PC-9 (cell line): ENCODE measurements around the gene TMEM126A. TPM values are rescaled to one million over a fixed set of nuclear protein-coding genes. Genes with fewer than 3 reads are reported as not detected.
A peak's percentile ranks its signal among the peaks of the same experiment; 100 is the strongest.

Experiments used
- BruUV-seq: library from RNA; stranded (reverse); fragments of 400-500 nt; replicated peaks from 2 replicates; lab custom pipeline; 2021; lab: Mats Ljungman, UMichigan
- CTCF ChIA-PET: fragments of 300-600 bp; sonication (Branson Sonifier 250); formaldehyde crosslinking; loops from one replicate; lab custom pipeline; 2022; ENCODE audit warnings: antibody characterized with exemption; lab: Charles Lee
- POLR2A ChIA-PET: fragments of 300-600 bp; sonication (Branson Sonifier 250); formaldehyde crosslinking; loops from one replicate; lab custom pipeline; 2022; ENCODE audit warnings: antibody characterized with exemption; ENCODE audit not compliant: unreplicated experiment; lab: Charles Lee
- DNase-seq, 2 experiments: peaks; one replicate each; pipeline versions ENCODE4 v3.0.0 to v3.0.0-alpha.2; 2015 to 2022; ENCODE audit warnings: mixed read lengths in 1 of 2
- H2AFZ ChIP-seq: fragments of 200-600 bp; sonication (generic); 2 replicates; pipeline ENCODE4 v1.8.1; 2017; ENCODE audit warnings: antibody characterized with exemption
- H3F3A ChIP-seq: fragments of 200-600 bp; sonication (generic); 2 replicates; pipeline ENCODE4 v1.8.1; 2017; ENCODE audit warnings: antibody characterized with exemption, mild to moderate bottlenecking, low read depth; ENCODE audit not compliant: insufficient read depth
- H3K27ac ChIP-seq: fragments of 200-600 bp; sonication (generic); 2 replicates; pipeline ENCODE4 v1.6.1; 2016; ENCODE audit warnings: mixed run types
- H3K27me3 ChIP-seq: fragments of 200-600 bp; sonication (generic); 2 replicates; pipeline ENCODE4 v1.6.1; 2016; ENCODE audit warnings: low read depth, mixed run types; ENCODE audit not compliant: insufficient read depth
- H3K36me3 ChIP-seq: fragments of 200-600 bp; sonication (generic); 2 replicates; pipeline ENCODE4 v1.6.1; 2016; ENCODE audit warnings: low read depth, mixed run types
- H3K4me1 ChIP-seq: fragments of 200-600 bp; sonication (generic); replicated peaks from 2 replicates; pipeline ENCODE4 v1.6.1; 2016; ENCODE audit warnings: mixed run types; ENCODE audit not compliant: insufficient read depth
- H3K4me2 ChIP-seq: fragments of 200-600 bp; sonication (generic); 2 replicates; pipeline ENCODE4 v1.6.1; 2017; ENCODE audit warnings: mixed run types
- H3K4me3 ChIP-seq: fragments of 200-600 bp; sonication (generic); 2 replicates; pipeline ENCODE4 v1.6.1; 2016; ENCODE audit warnings: mixed run types
- H3K79me2 ChIP-seq: fragments of 200-600 bp; sonication (generic); 2 replicates; pipeline ENCODE4 v1.6.1; 2017; ENCODE audit warnings: low read depth, mixed run types
- H3K9me2 ChIP-seq: fragments of 200-600 bp; sonication (generic); 2 replicates; pipeline ENCODE4 v1.8.1; 2017; ENCODE audit warnings: mild to moderate bottlenecking; ENCODE audit not compliant: insufficient read depth
- H3K9me3 ChIP-seq: fragments of 200-600 bp; sonication (generic); 2 replicates; pipeline ENCODE4 v1.8.1; 2016; ENCODE audit warnings: low read depth; ENCODE audit not compliant: insufficient read depth
- H4K20me1 ChIP-seq: fragments of 200-600 bp; sonication (generic); 2 replicates; pipeline ENCODE4 v1.8.1; 2017; ENCODE audit not compliant: insufficient read depth
- EZH2 ChIP-seq: fragments of 200-600 bp; sonication (generic); IDR thresholded peaks from 2 replicates; pipeline ENCODE4 v1.8.0; 2017; ENCODE audit warnings: antibody characterized with exemption, low read depth
- intact Hi-C: fragments of 100-400 bp; cut with micrococcal nuclease; formaldehyde crosslinking; loops from one replicate; pipeline ENCODE4 v1.10.0; 2022; ENCODE audit not compliant: unreplicated experiment
- total RNA-seq: library from RNA; stranded (reverse); gene quantifications from 2 replicates; pipeline ENCODE4 v1.2.3, GENCODE V29; 2021
- TF ChIP-seq, protein P1 (sequence below): fragments of 200-600 bp; sonication (generic); conservative IDR thresholded peaks from 2 replicates; pipeline ENCODE4 v1.6.1; 2017; ENCODE audit warnings: mixed run types, antibody characterized with exemption, mild to moderate bottlenecking, moderate library complexity

TMEM126A gene
- total RNA-seq, 1 experiment from 2014 or later: 26.3 TPM

DNA sequence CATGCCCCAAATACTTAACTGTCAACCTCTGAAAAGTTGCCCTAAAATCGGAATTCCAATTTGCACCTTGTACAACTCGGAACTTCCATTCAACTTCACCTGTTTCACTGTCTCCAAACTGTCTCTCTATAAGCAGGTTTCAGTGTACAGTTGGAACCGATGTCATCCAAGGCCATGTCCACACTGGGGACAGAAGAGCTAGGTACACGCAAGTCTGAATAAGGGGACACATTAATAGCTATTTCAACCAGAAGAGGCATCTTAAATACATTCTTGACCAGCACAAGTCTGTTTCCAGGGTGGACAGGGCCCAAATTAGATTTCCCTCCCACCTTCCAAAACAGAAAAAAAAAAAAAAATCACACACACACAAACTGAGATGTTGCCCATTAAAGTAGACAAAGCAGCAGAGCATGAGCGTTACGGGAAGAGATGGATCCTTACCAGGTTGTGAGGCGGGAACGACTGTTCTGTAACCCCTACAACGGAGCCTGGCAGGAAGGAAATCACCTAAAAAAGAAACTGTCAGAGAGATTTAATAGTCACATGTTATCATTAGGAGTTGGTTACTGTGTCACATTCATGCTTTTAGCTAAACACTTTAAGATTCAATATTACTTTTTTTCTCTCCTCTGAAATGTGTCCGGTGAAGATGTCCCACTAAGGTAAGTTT, 15.4 kb downstream of the TMEM126A start:
- ChIA-PET POLR2A (interaction anchor here (0.6 kb wide), 1 partner anchor 740 kb away, joined by 4 read pairs; no protein-coding TSS in a partner anchor), CTCF (interaction anchor here (0.5 kb wide), 1 partner anchor 627 kb away, joined by 7 read pairs; no protein-coding TSS in a partner anchor)
- Histone ChIP-seq H3K27me3 (no peaks in the 10 kb centered on the region), H3K9me3 (no peaks in the 10 kb centered on the region), H3K4me2 (peak overlapping the region; percentile 98), H4K20me1 (peaks cover 57% of the 10 kb centered on the region), H3K79me2 (peaks cover 67% of the 10 kb centered on the region), H3K4me1 (peaks cover 48% of the 10 kb centered on the region), H3F3A (peaks cover 26% of the 10 kb centered on the region), H3K27ac (peak overlapping the region; percentile 93), H3K4me3 (peak overlapping the region; percentile 98), H2AFZ (no peak overlapping the region), H3K36me3 (peaks cover 54% of the 10 kb centered on the region), H3K9me2 (no peaks in the 10 kb centered on the region)
- TF ChIP-seq, protein P1, sequence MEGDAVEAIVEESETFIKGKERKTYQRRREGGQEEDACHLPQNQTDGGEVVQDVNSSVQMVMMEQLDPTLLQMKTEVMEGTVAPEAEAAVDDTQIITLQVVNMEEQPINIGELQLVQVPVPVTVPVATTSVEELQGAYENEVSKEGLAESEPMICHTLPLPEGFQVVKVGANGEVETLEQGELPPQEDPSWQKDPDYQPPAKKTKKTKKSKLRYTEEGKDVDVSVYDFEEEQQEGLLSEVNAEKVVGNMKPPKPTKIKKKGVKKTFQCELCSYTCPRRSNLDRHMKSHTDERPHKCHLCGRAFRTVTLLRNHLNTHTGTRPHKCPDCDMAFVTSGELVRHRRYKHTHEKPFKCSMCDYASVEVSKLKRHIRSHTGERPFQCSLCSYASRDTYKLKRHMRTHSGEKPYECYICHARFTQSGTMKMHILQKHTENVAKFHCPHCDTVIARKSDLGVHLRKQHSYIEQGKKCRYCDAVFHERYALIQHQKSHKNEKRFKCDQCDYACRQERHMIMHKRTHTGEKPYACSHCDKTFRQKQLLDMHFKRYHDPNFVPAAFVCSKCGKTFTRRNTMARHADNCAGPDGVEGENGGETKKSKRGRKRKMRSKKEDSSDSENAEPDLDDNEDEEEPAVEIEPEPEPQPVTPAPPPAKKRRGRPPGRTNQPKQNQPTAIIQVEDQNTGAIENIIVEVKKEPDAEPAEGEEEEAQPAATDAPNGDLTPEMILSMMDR: no peak
- TF ChIP-seq EZH2: no peak
- DNase-seq: peak in 1 of 2 experiments; percentile 33
- intact Hi-C loops: loop anchor here (5.0 to 10.0 kb wide), 3 partner anchors 182 to 1759 kb away; partner anchors contain the start of gene EED
- TSS peak; percentile 46 for BruUV-seq

DNA sequence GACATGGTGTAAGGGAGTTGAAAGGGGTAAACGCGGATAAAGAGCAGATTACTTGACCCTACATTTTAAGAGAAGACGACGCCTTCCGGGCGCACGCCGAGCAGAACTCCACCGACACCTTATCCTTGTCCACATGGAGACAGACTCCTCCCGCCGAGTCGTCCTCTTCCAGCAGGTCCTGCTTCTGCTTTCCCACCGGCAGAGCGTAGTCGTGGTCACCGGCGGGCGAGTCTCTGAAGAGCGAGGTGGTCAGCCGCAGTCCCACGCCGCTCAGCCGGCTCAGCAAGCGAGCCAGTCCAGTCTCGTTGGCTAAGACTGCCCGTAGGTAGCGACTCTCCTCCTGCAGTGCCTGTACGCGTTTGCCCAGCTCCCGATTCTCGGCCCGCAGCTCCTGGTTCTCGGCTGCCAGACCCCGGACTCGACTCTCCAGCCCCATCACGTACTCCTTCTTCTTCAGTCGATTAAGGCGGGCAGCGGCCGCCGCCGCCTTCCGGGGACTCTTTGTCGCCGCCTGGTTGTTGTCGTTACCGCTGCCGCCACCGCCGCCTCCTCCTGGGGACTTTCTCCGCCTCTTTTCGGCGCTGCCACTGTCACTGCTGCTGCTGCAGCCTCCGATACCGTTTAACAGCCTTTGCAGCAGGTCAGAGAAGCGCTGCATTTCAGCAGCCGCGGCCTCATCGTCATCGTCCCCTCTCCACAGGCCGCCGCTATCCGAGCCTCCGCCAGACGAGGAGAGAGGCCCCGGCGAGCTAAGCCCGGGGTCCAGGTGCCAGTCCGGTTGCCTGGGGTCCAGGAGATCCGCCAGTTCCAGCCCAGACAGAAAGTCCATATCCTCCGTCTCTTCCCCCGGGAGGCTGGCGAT, 16.2 kb downstream of the TMEM126A start:
- Histone ChIP-seq H3K36me3 (peaks cover 46% of the 10 kb centered on the region), H3K9me2 (no peaks in the 10 kb centered on the region), H3K27me3 (no peaks in the 10 kb centered on the region), H3K9me3 (no peaks in the 10 kb centered on the region), H3K79me2 (peaks cover 59% of the 10 kb centered on the region), H3K4me3 (peak overlapping the region; percentile 98), H3K4me1 (peaks cover 43% of the 10 kb centered on the region), H3F3A (peaks cover 18% of the 10 kb centered on the region), H3K4me2 (peak overlapping the region; percentile 98), H4K20me1 (peaks cover 49% of the 10 kb centered on the region), H2AFZ (peak overlapping the region; percentile 78), H3K27ac (peak overlapping the region; percentile 93)
- BruUV-seq: no TSS peak
- no peak for TF ChIP-seq EZH2
- TF ChIP-seq, protein P1: peak; percentile 62
- DNase-seq: peak; percentile 70 to 72
- CTCF ChIA-PET: interaction anchor here (0.5 kb wide), 1 partner anchor 626 kb away, joined by 7 read pairs; no protein-coding TSS in a partner anchor
- POLR2A ChIA-PET: no interaction called here
- intact Hi-C loops: loop anchor here (2.0 to 10.0 kb wide), 5 partner anchors 15 to 1758 kb away; partner anchors contain the start of genes EED and TMEM126B
